Endodermal cell (in vitro differentiated cells): ENCODE measurements around the gene GRM3. TPM values are rescaled to one million over a fixed set of nuclear protein-coding genes. Genes with fewer than 3 reads are reported as not detected.

Experiments
- DNase-seq: peaks from one replicate; pipeline ENCODE4 v3.0.0-alpha.2; 2017
- H3K27ac ChIP-seq: 2 replicates; pipeline ENCODE4 v1.5.1; 2013; ENCODE audit warnings: mild to moderate bottlenecking, low read depth, low read length, moderate library complexity
- H3K27me3 ChIP-seq: 2 replicates; pipeline ENCODE4 v1.6.1; 2013; ENCODE audit warnings: mild to moderate bottlenecking, low read length, moderate library complexity; ENCODE audit not compliant: insufficient read depth, control insufficient read depth, poor library complexity, severe bottlenecking
- H3K36me3 ChIP-seq: 2 replicates; pipeline ENCODE4 v1.7.0; 2013; ENCODE audit warnings: mild to moderate bottlenecking, low read length, moderate library complexity; ENCODE audit not compliant: control insufficient read depth, insufficient read depth
- H3K4me1 ChIP-seq: one replicate; pipeline ENCODE4 v1.7.0; 2013; ENCODE audit warnings: low read length; ENCODE audit not compliant: control insufficient read depth, insufficient read depth
- H3K4me3 ChIP-seq: 2 replicates; pipeline ENCODE4 v1.5.1; 2013; ENCODE audit warnings: mild to moderate bottlenecking, low read length, moderate library complexity
- H3K9ac ChIP-seq: 2 replicates; pipeline ENCODE4 v1.6.1; 2013; ENCODE audit warnings: mild to moderate bottlenecking, low read length, moderate library complexity; ENCODE audit not compliant: poor library complexity, severe bottlenecking; ENCODE audit errors: extremely low read depth
- H3K9me3 ChIP-seq: 2 replicates; pipeline ENCODE4 v1.6.1; 2013; ENCODE audit warnings: mild to moderate bottlenecking, low read length, moderate library complexity; ENCODE audit not compliant: control insufficient read depth
- H3K27ac Mint-ChIP-seq: 2 replicates; pipeline ENCODE4 v1.8.0; 2020; ENCODE audit warnings: mixed read lengths
- H3K27me3 Mint-ChIP-seq: 2 replicates; pipeline ENCODE4 v1.8.0; 2021; ENCODE audit warnings: mild to moderate bottlenecking, mixed read lengths; ENCODE audit not compliant: insufficient read depth
- H3K36me3 Mint-ChIP-seq: 2 replicates; pipeline ENCODE4 v1.8.0; 2020; ENCODE audit warnings: low read depth, mixed read lengths
- H3K4me1 Mint-ChIP-seq: 2 replicates; pipeline ENCODE4 v1.8.0; 2020; ENCODE audit warnings: mixed read lengths
- H3K4me3 Mint-ChIP-seq: 2 replicates; pipeline ENCODE4 v1.8.0; 2020; ENCODE audit warnings: mild to moderate bottlenecking, moderate library complexity, mixed read lengths
- H3K9me3 Mint-ChIP-seq: 2 replicates; pipeline ENCODE4 v1.8.0; 2020; ENCODE audit warnings: mild to moderate bottlenecking, mixed read lengths
- WGBS, 2 experiments: methylation state at CpG; one replicate each; pipeline versions ENCODE4 v1.1.5 to v1.1.7; 2013; ENCODE audit warnings: missing lambda C conversion rate in 2 of 2, mixed read lengths in 1 of 2; ENCODE audit not compliant: insufficient coverage in 1 of 2, insufficient read length in 1 of 2; 5-methylcytosine and 5-hydroxymethylcytosine counted together
- total RNA-seq, 2 donors: library from RNA; stranded (reverse); fragmentation: NEBNext Ultra II Directional in 1 of 2; extraction: Animal tissue kit (Norgen Biotek cat#: 25700) in 1 of 2; gene quantifications; 2 replicates in 1 of 2; 3 replicates in 1 of 2; pipeline ENCODE4 v1.2.1, GENCODE V29; 2021
- TF ChIP-seq, protein P1 (sequence below): fragments of 200-600 bp; sonication (generic); conservative IDR thresholded peaks from 2 replicates; pipeline ENCODE4 v1.5.0; 2021; ENCODE audit warnings: antibody characterized with exemption, mild to moderate bottlenecking

GRM3 gene
- total RNA-seq, 2 donors from 2014 or later: 0.75 to 0.91 TPM

DNA sequence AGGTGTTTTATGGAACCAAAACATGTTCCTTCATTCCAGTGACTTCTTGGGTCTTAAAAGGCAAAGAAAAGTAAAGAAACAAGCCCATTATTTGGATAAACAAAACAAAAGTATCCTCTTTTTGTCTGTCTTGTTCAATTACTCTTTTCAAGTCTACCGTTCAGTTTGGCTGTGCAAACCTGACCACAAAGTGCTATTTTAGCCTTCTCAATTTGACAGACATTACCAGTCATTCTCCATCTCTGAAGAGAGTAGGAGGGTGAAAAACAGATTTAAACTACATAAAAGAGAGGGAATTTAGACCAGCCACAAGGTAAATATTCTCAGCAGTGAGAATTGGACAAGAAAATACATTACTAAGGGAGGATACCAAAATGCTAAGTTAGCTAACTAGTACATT is 145.2 kb downstream of the GRM3 start:
- no peak for DNase-seq
- no peak overlapping the region for H3K27ac ChIP-seq
- no peaks in the 10 kb centered on the region for H3K36me3 ChIP-seq
- H3K27me3 Mint-ChIP-seq: no peaks in the 10 kb centered on the region
- H3K9ac ChIP-seq: no peak overlapping the region
- no peaks in the 10 kb centered on the region for H3K36me3 Mint-ChIP-seq
- H3K27ac Mint-ChIP-seq: no peak overlapping the region
- no peak overlapping the region for H3K4me3 ChIP-seq
- H3K9me3 Mint-ChIP-seq: no peaks in the 10 kb centered on the region
- no peak overlapping the region for H3K4me3 Mint-ChIP-seq
- 96 to 100% methylated on average over 1 of the region's 1 CpG for WGBS, 2 experiments
- TF ChIP-seq, protein P1, sequence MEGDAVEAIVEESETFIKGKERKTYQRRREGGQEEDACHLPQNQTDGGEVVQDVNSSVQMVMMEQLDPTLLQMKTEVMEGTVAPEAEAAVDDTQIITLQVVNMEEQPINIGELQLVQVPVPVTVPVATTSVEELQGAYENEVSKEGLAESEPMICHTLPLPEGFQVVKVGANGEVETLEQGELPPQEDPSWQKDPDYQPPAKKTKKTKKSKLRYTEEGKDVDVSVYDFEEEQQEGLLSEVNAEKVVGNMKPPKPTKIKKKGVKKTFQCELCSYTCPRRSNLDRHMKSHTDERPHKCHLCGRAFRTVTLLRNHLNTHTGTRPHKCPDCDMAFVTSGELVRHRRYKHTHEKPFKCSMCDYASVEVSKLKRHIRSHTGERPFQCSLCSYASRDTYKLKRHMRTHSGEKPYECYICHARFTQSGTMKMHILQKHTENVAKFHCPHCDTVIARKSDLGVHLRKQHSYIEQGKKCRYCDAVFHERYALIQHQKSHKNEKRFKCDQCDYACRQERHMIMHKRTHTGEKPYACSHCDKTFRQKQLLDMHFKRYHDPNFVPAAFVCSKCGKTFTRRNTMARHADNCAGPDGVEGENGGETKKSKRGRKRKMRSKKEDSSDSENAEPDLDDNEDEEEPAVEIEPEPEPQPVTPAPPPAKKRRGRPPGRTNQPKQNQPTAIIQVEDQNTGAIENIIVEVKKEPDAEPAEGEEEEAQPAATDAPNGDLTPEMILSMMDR: no peak
- no peaks in the 10 kb centered on the region for H3K9me3 ChIP-seq
- peaks cover 9% of the 10 kb centered on the region for H3K4me1 Mint-ChIP-seq
- no peaks in the 10 kb centered on the region for H3K27me3 ChIP-seq
- no peaks in the 10 kb centered on the region for H3K4me1 ChIP-seq

- H3K4me3 ChIP-seq: no peak overlapping the region
- H3K9ac ChIP-seq: no peak overlapping the region
- Mint-ChIP-seq H3K9me3 (no peaks in the 10 kb centered on the region), H3K27me3 (no peaks in the 10 kb centered on the region), H3K36me3 (no peaks in the 10 kb centered on the region), H3K4me3 (no peak overlapping the region), H3K27ac (no peak overlapping the region), H3K4me1 (peaks cover 9% of the 10 kb centered on the region)
- no peaks in the 10 kb centered on the region for H3K27me3 ChIP-seq
- DNase-seq: no peak
- H3K27ac ChIP-seq: no peak overlapping the region
- TF ChIP-seq, protein P1: no peak
- H3K9me3 ChIP-seq: no peaks in the 10 kb centered on the region
- H3K36me3 ChIP-seq: no peaks in the 10 kb centered on the region
- H3K4me1 ChIP-seq: no peaks in the 10 kb centered on the region
These were observed 146.7 kb downstream of the GRM3 start for GRCh38 chr7:86790383-86790782.

GRCh38 chr7:86792260-86792659 is 148.6 kb downstream of the GRM3 start:
- no peaks in the 10 kb centered on the region for H3K36me3 ChIP-seq
- no peaks in the 10 kb centered on the region for H3K4me1 ChIP-seq
- no peaks in the 10 kb centered on the region for H3K36me3 Mint-ChIP-seq
- 77 to 80% methylated on average over 1 to 2 of the region's 2 CpGs for WGBS, 2 experiments
- peaks cover 5% of the 10 kb centered on the region for H3K9me3 Mint-ChIP-seq
- no peak for DNase-seq
- peaks cover 8% of the 10 kb centered on the region for H3K4me1 Mint-ChIP-seq
- TF ChIP-seq, protein P1: no peak
- no peaks in the 10 kb centered on the region for H3K27me3 ChIP-seq
- H3K27ac ChIP-seq: no peak overlapping the region
- H3K9me3 ChIP-seq: no peaks in the 10 kb centered on the region
- H3K9ac ChIP-seq: no peak overlapping the region
- no peak overlapping the region for H3K4me3 ChIP-seq
- no peak overlapping the region for H3K27ac Mint-ChIP-seq
- no peaks in the 10 kb centered on the region for H3K27me3 Mint-ChIP-seq
- no peak overlapping the region for H3K4me3 Mint-ChIP-seq
